Activated CD8-positive, alpha-beta memory T cell treated with anti-CD3 and anti-CD28 coated beads, Interleukin-2, amount 50 U/mL, for 48 hours (primary cell): Measurements from ENCODE around the gene MYO7A.
A peak's percentile ranks its signal among the peaks of the same experiment; 100 is the strongest.

Experiments
- DNase-seq: peaks from one replicate; pipeline ENCODE4 v3.0.0-alpha.2; 2020

Gene MYO7A

DNA sequence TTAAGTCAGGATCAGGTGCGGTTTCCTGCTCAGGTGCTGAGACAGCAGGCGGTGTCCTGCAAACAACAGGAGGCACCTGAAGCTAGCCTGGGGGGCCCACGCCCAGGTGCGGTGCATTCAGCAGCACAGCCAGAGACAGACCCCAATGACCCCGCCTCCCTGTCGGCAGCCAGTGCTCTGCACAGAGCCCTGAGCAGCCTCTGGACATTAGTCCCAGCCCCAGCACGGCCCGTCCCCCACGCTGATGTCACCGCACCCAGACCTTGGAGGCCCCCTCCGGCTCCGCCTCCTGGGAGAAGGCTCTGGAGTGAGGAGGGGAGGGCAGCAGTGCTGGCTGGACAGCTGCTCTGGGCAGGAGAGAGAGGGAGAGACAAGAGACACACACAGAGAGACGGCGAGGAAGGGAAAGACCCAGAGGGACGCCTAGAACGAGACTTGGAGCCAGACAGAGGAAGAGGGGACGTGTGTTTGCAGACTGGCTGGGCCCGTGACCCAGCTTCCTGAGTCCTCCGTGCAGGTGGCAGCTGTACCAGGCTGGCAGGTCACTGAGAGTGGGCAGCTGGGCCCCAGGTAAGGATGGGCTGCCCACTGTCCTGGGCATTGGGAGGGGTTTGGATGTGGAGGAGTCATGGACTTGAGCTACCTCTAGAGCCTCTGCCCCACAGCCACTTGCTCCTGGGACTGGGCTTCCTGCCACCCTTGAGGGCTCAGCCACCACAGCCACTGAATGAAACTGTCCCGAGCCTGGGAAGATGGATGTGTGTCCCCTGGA is at the start of gene MYO7A:
MYO7A (plus strand) TSS at position 327 of the 772 bp plus-strand sequence. CDS start 2,389 bp downstream, outside the sequence.
- no peak for DNase-seq

- DNase-seq = no peak
Observed at GRCh38 chr11:77079666-77080065, 48.4 kb upstream of the MYO7A start.

- DNase-seq = no peak
Observed at GRCh38 chr11:77080643-77081210, 47.3 kb upstream of the MYO7A start.

DNA sequence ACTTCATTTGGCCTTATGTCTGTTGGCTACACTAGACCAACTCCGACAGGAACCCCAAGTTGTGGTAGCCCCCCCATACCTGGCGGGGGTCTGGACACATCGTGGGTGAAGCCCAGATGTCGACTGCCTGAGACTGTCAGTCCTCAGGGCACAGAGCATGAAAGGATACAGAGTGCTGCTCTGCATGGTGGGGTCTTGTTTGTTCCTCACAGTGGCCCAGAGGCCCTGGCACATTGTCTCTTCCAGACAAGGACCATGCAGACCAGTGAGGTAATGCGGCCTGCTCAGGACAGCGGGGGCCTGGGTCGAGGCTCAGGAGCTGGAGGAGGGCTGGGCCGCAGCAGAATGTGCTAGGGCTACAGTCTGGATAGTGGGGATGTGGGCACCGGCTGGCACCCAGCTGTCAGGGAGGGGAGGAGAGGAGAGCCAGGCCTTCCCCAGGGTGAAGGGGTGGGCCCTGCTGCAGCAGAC is 46.6 kb upstream of the MYO7A start:
- no peak for DNase-seq

DNA sequence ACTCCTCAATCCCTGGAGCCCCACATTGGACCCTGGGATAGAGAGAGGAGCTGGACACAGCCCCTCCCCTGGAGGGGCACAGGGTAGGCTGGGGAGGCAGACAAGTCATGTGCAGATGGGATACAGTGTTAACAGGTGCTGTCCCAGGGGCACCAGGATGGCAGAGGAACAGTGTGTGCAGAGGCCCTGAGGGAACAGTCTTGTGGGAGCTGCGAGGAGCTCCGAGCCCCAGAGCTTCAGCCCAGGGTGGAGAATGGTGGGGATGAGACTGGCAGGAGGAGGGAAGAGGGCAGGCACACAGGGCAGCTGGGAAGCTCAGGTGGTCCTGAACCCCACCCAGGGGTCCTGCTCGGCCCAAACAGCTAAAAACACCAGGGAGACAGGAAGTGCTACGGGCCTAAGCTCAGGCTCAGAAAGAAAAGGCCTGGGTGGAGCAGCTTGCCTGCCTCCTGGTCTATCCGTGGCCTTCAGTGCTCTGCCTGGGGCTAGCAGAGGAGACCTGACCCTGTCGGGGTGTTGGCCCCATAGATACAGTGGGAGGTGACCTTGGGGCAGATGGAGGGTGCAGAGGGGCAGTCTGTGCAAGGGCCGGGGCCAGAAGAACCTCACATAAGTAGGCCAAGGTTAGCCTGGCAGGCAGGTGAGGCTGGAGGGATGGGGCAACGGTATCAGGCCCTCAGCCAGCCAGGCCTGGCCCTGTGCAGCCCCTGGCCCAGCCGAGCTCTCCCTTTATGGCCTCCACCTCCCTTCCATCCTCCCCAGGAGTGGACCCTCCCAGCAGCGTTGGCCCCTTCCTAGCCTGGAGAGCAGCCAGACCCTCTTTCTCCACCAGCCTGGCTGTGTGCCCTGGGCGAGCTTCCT is 45.8 kb upstream of the MYO7A start:
- DNase-seq = no peak

DNA sequence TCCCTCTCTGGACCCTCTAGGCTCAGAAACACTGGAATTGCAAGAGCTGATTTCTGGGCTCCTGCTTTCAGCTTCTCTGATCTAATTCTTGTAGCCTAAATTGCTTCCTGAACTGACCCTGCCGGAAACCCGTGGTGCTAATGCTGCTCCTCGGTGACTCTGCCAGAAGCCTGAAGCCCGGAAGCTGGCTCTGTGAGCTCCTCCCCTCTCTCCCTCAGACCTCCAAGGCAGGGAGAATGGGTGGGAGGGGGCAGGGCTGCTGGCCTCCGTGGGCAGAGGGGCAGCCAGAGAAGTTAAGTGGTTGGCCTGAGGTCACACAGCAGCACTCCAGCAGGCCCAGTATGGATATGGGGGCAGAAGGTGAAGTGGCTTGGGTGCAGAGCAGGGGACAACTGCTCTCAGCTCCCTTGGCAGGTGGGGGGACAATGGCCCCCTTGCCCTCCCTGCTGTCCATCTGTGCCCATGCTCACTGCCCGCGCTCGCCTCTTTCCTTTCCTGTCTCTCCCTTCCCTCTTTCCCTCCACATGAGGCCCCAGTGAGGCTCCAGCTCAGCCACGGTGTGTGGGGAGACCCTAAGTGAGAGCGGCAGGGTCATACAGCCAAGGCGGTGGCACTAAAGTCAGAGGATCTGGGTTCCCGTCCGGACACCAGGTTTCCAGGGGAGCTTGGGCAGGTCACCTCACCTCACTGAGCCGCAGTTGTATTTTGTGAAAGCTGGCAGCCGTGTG is 45.0 kb upstream of the MYO7A start:
- DNase-seq = peak; percentile 67

GRCh38 chr11:77083566-77084245 is 44.3 kb upstream of the MYO7A start:
- no peak for DNase-seq

DNA sequence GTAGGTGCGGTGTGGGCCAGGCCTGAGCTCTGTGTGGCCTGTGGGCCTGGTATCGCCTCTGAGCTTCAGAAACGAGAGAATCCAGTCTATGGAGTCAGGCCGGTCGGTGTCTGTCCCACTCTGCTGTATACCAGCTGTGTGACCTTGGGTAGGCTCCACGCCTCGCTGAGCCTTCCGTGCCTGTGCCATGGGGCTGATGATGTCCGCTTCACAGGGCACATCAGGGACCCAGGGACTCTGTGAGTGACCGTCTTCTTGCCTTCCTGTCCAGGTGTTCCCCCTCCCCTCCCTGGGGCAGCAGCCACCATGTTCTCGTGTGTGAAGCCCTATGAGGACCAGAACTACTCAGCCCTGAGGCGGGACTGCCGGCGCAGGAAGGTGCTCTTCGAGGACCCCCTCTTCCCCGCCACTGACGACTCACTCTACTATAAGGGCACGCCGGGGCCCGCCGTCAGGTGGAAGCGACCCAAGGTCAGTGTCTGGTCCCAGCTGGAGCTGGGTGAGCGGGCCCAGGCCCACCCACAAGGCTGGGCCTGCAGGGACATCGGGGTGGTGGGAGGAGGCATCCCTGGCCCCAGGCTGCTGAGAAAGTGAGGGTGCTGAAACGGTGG is 43.4 kb upstream of the MYO7A start:
- no peak for DNase-seq

DNA sequence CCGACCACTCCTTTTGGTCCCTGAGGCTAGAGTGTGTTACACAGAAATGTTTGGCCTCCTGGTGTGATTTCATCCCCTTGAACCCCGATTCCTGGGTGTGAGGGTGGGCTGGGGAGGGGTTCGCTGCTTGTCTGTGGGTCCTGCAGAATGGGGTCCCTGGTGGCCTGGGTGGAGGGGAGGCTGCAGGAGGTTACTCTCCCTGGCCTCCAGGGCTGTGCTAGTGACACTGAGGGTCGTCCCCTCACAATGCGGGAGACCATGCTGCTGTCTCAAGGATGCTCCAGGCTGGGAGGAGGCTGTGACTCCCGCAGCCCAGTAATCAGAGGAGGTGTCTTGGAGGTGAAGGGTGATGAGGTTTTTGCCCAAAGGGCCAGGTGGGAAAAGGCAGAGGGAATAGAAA is 42.4 kb upstream of the MYO7A start:
- no peak for DNase-seq

DNA sequence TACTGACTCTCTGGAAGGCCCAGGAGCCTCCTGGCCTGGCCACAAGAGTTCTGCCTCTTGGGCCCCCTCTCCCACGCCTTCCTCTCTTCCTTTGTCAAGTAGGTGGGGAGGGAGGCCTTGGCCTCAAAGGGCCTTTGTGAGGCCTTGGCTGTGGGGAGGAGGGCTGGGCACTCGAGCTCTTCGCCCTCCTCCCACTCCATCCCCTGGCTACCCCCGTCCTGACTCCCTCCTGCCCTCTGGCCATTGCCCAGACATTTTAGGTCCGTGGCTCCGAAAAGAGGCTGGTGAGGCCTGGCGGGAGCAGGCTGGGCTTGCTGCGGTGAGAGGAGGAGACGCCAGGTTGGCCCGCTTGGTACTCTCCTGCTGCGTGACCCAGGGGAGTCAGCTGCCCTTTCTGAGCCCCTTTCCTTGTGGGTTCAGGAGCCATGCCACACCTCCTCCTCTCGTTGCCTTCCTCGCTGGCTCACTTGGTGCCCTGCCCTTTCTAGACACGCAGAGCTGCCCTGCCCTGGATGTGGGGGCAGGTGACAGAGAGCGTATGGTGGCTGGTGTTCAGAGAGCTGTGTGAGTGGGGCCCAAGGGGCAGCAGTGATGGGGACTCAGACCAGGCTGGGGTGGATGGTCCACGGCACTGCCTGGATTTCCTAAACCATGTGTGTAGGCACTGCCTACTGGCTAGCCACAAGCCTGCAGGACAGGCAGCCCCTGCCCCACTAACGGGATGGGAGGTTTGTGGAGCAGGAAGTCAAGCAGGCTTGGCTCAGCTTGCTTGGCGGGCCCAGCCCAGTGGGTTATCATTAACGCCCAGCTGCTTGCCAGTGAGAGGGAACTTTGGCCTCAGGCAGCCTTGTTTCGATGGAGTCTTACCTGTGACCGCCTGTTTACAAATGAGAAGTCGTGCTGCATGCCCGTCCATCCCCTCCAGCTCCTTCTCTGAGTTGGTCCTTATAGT is 41.2 kb upstream of the MYO7A start:
- DNase-seq = no peak

DNA sequence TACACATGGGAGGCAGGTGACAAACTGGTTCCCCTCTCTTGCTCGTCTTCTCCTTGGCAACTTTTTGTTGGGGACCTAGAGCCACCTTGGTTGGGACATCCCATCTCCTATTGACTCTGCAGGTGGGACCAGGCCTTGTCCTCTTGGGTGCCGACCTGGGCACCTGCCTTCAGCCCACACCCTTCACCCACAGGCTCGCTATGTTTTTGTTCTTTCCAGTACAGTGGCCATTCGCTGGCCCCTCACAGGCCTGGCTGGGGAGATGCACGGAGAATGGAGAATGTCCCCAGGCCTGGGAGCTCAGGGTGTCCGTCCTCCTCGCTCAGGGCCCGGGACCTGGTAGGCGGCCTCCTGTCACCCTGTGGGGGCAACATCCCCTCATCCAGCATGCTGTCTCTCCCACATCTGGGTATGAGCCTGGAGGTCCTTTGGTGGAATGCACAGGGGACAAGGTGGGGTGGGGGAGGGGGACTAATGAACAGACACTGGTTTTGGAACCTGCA is 40.3 kb upstream of the MYO7A start:
- no peak for DNase-seq

DNA sequence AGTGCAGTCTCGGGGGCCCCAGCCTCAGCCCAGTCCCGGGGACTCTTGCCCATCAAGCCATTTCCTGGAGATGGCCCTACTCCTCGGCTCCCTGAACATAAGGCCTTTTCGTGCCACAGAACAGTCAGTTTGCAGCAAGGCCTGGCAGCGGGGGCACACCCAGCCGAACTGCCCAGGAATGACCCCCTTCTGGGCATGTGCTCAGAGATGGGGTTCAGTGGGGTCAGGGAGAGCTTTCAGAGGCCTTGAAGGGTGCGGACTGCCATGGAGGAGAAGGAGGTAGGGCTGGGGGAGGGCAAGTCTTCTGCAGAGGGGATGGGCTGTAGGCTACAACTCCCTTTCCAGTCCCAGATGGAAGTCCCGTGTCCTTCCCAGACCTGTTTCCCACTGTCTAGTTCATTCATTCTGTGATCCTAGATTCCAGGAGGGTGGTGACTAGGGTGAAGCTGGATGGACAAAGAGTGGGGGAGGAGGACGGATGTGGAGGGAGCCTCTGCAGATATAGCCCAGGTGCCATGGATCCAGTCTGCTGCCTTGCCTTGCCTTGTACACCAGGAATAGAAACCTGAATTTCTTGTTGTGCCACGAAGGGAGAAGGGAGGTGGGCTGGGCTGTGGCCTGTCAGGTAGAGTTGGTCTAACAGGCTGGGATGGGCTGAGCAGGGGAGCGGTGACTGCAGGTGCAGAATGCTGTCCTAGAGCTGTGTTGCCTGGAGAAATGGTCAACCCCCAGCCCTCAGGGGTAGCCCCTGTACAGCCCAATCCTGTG is 39.6 kb upstream of the MYO7A start:
- no peak for DNase-seq

GRCh38 chr11:77089004-77089545 is 39.0 kb upstream of the MYO7A start:
- no peak for DNase-seq

DNA sequence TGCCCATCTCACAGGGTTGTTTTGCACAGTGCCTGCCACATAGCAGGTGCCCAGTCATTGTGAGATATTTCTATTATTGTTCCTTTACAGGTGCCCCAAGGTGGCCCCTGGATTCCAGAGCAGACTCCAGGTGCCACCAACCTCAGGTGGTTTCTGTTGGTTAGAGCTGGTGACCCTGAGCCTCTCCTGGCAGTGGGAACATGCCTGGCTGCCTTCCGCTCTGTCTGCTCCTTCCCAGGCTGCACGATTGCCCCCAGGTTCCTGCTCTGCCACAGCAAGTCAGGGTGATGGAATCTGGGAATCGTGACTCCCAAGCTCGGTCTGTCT is 38.0 kb upstream of the MYO7A start:
- DNase-seq = no peak

GRCh38 chr11:77090373-77091111 is 37.5 kb upstream of the MYO7A start:
- DNase-seq = no peak

GRCh38 chr11:77091146-77091940 is 36.7 kb upstream of the MYO7A start:
- DNase-seq = peak; percentile 86

- no peak for DNase-seq
Observed at GRCh38 chr11:77092382-77092781, 35.7 kb upstream of the MYO7A start.
